Activated naive CD4-positive, alpha-beta T cell treated with anti-CD3 and anti-CD28 coated beads, Interleukin-2, amount 50 U/mL, for 16 hours (primary cell): ENCODE data around the gene FANCL.
"Not testable (repeated sequence)": the region's sequence is repeated elsewhere in the genome, so short reads cannot be mapped to it uniquely, and the experiment has no call there.

ENCODE experiments used
- DNase-seq: peaks from one replicate; pipeline ENCODE4 v3.0.0-alpha.2; 2020

The FANCL gene

DNA sequence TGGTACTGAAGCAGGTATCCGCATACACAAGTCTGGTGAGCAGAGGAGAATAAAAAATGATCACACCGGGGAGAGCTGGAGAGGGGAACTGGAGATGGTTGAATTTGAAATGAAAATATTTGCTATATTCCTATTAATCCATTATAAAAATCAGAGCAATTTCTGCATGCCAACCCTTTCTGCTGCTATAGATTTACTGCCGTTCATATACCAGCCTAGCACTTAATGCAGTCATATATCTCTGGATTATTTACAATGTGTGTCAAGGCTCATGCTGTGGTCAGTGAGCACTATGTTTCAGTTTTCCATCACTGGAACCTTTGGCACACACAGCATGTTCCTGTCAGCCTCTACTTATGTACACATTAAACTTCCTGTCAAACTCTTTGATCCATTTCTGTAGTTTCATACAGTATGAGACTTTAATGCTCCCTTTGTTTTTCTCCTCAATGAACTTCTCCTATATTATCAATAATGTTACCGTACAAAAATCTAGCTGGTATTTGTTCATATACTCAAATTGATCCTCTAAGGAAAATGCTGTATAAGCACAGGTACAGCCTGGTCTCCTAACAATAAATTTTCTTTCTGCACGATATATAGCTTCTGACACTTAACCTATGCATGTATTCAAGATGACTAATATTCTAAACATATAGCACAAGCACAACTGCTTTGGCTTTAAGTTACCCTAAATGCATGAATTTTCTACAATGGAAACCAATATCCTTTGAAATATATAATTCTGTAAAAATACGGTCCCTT lies 36.7 kb downstream of the FANCL start:
- DNase-seq = no peak

DNA sequence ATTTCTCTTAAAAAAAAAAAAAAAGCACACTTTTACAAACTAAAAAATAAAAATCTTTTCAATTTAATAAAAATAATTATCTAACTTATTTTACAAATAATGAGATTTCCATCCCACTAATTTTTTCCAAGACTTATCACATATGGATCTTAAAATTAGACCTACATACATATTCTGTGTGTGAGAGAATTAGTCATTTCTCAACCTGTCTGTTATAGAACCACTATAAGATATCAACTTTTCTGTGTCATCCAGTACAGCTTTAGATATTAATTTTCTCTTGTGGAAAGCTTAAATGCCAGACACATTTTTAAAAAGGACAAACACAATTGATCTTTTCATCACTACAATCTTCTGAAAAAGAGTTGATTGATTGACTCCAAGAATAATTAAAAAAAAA lies 38.1 kb downstream of the FANCL start:
- no peak for DNase-seq

DNA sequence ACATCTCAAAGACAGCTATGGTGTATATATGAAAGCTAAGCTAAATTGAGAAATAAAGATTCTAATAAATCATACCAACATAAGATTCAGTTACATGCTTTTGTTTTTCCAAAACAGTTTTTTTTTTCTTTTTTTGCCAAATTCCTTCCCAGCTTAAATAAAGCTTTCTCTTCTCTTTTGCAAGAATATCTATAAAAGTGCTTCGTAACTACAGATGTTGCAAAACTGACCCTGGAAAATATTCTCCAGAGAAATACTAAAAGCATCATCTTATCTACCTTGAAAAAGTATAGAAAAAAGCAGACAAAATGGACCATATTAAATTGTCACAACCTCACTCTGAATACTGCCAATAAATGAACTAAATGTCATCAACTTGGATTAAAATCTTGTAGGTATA lies 38.7 kb downstream of the FANCL start:
- DNase-seq = no peak

DNA sequence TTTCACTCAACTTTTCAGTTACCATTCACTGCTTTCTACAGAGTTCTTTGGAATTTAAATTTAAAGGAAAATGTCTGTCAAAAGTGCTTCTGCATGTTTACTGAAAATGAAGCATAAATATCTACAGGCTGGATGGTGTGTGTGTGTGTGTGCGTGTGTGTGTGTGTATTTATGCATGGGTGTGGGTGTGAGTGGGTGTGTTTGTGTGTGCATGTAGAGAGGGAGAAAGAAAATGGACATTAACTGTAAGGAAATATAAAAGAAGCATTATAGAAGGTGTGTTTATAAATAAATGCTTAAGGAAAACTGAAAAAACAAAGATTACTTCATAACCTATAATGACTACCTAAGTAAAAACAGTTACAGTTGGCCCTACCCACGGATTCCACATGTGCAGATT lies 43.2 kb downstream of the FANCL start:
- no peak for DNase-seq

DNA sequence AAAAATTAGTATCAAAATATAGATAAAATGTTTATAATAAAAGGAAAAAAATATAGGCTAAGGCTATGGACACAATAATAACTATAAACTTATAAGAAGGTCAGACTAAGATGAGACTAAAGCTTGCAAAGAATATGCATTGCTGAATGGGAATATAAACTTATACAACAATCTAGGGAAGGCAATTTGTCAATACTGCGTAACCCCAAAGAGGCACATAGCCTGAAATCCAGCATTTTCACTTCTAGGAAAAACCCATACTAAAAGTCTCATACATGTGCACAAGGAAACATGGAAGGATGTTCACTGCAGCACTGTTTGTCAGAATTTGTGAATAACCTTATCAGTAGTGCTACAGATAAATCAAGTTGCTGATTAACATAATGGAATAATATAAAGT lies 45.5 kb downstream of the FANCL start:
- DNase-seq = no peak

DNA sequence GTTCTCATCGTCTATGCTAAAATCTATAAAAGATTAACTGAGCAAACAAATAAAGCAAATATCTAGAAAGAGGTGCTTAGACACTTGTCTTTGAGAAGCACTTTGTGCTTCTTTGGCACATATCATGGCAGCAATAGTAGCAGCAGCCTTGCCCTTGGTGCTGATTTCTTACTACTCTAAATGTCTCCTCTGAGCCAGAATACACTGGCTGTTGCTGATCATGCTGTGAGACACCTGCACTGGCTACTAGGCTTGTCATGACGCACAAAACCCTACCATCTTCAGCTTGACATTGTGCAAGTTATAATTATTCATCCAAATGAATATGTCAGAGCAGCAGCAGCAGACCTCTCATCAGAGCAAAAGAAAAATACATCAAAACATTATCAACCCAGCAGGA lies 46.7 kb downstream of the FANCL start:
- DNase-seq = no peak

DNA sequence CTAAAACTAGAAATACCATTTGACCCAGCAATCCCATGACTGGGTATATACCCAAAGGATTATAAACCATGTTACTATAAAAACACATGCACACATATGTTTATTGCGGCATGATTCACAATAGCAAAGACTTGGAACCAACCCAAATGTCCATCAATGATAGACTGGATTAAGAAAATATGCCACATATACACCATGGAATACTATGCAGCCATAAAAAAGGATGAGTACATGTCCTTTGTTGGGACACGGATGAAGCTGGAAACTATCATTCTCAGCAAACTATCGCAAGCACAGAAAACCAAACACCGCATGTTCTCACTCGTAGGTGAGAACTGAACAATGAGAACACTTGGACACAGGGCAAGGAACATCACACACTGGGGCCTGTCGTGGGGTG lies 54.1 kb downstream of the FANCL start:
- DNase-seq = not testable (repeated sequence)

DNA sequence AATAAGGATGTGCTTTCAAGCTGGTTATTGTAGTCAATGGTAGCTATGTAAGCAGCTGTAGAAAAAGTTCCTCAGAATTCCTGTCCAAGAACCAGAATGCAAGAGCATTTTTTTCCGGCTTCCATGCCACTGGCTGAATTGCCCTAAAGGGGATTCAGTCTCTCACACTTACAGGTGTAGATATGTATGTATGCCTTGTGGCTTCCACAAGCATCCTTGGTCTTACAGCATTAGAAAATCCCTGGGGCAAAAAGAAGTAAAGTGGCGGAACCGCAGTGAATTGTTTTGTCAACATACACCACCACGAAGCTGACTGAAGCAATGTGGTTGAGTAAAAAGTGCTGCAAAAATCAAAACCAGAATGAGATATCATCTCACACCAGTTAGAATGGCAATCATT lies 54.6 kb downstream of the FANCL start:
- no peak for DNase-seq

DNA sequence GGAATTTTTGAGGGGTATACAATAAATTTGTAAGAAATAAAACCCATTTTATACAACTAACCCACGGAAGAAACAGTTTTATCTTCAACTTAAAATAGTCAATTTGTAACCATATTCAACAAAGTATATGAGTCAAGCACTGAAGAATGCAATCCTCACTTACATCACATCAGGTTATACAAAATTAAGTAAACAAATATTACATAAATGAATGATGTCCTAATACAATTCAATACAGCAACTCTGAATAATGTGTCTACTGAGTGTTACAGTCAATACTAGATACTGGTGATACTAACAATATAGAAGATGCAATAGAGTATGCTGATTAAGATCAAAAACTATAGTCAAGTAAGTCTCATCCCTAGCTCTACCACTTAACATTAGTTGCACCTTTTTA lies 58.6 kb downstream of the FANCL start:
- DNase-seq = no peak

DNA sequence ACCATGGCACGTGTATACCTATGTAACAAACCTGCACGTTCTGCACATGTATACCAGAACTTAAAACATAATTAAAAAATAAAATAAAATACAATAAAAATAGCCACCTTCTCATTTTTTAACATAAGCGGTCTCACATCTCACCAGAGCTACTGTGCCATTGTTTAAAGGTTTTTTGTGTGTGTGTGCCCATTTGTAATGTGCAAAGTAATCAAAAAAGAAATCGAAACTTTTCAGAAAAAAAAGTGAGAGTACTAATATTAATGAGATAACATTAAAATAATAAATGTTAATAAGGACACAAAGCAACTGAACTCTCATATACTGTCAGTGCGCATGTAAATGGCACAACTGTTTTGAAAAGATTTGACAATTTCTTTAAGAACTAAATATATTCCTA lies 60.5 kb downstream of the FANCL start:
- no peak for DNase-seq

DNA sequence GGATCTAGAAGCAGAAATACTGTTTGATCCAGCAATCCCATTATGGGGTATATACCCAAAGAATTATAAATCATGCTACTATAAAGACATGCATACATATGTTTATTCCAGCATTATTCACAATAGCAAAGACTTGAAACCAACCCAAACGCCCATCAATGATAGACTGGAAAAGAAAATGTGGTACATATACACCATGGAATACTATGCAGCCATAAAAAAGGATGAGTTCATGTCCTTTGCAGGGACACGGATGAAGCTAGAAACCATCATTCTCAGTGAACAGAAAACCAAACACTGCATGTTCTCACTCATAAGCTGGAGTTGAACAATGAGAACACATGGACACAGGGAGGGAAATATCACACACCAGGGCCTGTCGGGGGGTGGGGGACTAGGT lies 61.0 kb downstream of the FANCL start:
- DNase-seq = not testable (repeated sequence)

DNA sequence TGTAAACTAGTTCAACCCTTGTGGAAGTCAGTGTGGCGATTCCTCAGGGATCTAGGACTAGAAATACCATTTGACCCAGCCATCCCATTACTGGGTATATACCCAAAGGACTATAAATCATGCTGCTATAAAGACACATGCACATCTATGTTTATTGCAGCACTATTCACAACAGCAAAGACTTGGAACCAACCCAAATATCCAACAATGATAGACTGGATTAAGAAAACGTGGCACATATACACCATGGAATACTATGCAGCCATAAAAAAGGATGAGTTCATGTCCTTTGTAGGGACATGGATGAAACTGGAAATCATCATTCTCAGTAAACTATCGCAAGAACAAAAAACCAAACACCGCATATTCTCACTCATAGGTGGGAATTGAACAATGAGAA lies 63.9 kb downstream of the FANCL start:
- not testable (repeated sequence) for DNase-seq

DNA sequence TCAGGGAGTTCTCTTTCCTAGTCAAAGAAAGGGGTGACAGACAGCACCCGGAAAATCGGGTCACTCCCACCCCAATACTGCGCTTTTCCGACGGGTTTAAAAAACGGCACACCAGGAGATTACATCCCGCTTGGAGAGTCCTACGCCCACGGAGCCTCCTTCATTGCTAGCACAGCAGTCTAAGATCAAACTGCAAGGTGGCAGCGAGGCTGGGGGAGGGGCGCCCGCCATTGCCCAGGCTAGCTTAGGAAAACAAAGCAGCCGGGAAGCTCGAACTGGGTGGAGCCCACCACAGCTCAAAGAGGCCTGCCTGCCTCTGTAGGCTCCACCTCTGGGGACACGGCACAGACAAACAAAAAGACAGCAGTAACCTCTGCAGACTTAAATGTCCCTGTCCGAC lies 69.3 kb downstream of the FANCL start:
- DNase-seq = not testable (repeated sequence)

DNA sequence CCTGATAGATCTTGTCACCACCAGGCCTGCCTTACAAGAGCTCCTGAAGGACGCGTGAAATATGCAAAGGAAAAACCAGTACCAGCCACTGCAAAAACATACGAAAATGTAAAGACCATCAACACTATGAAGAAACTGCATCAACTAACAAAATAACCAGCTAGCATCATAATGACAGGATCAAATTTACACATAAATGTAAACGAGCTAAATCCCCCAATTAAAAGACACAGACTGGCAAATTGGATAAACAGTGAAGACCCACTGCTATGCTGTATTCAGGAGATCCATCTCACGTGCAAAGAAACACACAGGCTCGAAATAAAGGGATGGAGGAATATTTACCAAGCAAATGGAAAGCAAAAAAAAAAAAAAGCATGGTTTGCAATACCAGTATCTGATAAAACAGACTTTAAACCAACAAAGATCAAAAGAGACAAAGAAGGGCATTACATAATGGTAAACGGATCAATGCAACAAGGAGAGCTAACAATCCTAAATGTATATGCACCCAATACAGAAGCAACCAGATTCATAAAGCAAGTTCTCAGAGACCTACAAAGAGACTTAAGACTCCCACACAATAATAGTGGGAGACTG lies 70.7 kb downstream of the FANCL start:
- DNase-seq = not testable (repeated sequence)

DNA sequence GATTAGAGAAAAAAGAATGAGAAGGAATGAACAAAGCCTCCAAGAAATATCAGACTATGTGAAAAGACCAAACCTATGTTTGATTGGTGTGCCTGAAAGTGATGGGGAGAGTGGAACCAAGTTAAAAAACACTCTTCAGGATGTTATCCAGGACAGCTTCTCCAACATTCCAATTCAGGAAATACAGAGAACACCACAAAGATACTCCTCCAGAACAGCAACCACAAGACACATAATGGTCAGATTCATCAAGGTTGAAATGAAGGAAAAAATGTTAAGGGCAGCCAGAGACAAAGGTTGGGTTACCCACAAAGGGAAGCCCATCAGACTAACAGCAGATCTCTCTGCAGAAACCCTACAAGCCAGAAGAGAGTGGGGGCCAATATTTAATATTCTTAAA lies 71.3 kb downstream of the FANCL start:
- not testable (repeated sequence) for DNase-seq

DNA sequence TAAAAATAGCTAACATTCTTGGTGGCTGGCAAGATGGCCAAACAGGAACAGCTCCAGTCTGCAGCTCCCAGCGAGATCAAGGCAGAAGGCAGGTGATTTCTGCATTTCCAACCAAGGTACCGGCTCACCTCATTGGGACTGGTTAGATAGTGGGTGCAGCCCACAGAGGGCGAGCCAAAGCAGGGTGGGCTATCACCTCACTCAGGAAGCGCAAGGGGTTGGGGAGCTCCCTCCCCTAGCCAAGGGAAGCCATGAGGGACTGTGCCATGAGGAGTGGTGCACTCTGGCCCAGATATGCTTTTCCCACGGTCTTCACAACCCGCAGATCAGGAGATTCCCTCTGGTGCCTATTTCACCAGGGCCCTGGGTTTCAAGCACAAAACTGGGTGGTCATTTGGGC lies 73.0 kb downstream of the FANCL start:
- not testable (repeated sequence) for DNase-seq

DNA sequence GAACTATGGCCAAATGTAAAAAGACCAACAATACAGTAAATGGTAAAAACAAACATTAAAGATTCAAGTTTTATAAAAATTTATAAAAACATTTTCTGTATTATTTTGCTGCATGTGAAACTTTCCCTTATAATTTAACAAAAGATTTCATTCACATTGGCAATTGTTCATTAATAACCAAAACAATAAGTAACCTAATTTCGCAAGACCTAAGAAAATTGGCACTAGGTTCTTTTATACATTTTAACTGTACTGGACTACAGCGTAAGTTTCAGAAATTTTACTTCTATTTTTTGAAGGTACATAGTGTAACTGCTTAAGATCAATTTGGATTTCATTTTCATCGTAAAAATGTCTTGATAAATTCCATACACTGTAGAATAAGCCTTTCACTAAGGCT lies 77.2 kb downstream of the FANCL start:
- no peak for DNase-seq

DNA sequence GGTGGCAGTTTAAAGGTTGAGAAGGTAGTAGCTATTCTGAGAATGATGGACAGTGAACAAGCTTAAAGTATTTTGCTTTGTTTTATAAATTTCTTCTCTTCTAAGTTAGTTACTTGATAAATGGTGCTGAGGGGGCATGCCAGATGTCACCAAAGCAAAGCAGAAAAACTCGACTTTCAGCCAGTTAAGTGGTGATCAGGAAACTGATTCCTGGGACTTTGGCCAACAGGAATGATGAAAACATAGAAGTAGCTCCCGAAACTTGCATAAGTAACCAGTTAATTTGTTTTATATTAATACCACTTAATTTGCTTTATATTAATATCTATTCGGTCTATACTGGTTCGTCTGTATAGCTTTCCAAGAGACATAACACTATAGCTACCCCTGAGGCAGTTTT lies 82.6 kb downstream of the FANCL start:
- no peak for DNase-seq

DNA sequence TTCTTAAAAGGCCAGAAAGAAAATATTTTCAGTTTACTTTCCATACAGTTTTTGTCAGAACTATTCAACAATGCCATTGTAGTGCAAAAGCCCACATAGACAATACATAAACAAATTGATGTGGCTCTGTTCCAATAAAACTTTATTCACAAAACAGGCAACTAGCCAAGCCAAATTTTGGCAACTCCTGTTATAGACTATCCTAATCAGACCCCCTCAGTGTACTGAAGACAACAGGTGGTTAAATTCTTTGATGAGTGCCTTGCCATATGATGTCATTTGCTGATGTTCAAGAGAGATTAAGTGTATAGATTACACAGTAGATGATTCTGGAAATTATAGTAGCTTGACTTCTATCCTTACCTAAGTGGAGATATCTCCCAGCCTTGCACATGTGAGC lies 83.4 kb downstream of the FANCL start:
- DNase-seq = no peak

DNA sequence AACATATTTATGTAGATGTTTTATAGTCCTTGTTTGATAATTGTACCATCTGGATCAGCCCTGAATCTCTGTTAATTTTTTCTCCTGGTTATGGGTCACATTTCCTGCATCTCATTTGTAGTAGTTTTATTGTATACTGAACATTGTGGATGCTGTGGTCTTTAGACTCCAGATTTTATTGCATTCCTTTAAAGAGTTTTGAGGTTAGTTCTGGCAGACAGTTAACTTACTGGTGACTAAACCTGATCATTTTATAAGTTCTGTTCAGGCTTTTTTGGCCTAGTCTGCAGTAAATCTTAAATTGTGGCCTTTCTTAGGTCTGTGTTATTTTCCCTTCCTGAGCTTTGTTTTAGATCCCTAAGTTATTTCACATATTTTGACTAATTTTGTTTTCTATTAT lies 84.3 kb downstream of the FANCL start:
- DNase-seq = no peak

DNA sequence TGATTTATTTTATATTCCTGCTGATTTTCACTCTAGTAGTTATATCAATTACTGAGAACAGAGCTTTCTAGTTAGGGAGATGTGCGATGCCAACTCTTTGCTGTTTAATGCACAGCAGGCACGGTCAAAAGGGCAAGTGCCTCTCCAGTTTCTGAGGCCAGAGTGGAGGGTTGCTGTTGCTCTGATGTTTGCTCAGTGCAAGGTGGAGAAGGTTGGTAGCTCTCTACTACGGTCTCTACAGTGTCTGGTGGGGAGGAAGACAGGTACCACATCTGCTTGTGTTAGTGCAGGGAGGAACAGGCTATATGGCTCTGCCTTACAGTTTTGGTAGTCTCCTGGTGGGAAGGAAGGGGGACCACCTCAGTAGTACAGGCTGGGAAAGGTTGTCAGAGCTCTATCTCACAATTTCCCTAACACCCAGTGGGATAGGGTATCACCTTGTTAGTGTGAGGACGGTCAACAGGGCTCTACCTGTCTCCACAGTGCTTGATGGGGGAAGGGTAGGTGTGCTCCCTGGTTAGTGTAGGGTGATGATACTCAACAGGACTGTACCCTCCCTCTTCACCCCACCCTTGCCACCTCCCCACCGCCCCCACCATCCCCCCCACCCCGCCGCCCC lies 85.9 kb downstream of the FANCL start:
- no peak for DNase-seq

DNA sequence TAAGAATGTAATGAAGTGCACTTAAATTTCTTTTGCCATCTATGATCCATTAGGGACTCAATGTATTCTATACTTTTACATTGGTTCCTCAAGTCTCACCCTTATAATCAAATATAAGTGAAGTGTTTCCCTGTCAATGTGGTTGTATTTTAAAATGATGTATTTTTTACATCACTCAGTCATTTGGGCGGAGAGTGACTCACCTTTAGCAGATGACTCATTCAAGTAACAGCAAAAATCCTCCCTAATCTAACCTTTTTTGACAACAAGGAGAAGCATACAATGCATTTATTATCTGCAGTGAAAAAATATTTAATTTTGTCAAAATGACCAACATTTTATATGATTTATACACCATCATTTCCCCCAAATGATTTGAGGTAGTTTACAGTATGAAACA lies 94.4 kb downstream of the FANCL start:
- no peak for DNase-seq

DNA sequence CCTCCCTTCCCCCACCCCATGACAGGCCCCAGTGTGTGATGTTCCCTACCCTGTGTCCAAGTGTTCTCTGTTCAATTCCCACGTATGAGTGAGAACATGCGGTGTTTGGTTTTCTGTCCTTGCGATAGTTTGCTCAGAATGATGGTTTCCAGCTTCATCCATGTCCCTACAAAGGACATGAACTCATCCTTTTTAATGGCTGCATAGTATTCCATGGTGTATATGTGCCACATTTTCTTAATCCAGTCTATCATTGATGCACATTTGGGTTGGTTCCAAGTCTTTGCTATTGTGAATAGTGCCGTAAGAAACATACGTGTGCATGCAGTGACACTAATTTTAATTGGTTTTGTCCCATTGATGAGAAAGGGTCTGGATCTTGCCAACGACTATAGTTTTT lies 95.4 kb downstream of the FANCL start:
- not testable (repeated sequence) for DNase-seq

DNA sequence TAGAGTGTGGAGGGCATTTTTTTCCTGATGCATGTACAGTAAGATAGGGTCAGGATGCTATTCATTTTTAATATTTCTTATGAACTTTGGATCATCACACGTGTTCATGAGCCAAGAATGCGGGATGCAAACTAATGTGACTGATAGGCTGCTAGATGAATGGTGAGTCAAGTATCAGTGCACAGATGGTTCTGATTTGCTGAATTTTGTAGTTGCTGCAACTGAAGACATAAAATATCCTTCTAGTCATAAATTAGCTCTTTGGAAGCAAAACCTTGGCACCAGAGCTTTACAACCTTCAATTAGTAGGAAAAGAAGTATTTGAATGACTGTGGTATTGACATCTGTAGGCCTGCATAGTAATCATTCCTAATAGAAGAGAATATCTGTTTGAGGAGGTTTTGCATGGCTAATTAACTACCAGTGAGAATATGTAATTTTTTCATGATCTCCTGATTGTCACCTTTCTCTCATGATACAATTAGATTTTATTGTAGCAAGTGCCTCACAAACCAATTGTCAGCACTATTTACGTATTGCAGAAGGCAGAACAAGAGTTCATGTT lies 100.5 kb downstream of the FANCL start:
- DNase-seq = no peak
